H9 (cell line): ENCODE data around the gene RASA2. TPM values are rescaled to one million over a fixed set of nuclear protein-coding genes. Genes with fewer than 3 reads are reported as not detected.

Source experiments
- DNase-seq: peaks from one replicate; pipeline ENCODE4 v3.0.0-alpha.2; 2017
- H2AFZ ChIP-seq: one replicate; pipeline ENCODE4 v1.6.1; 2013; ENCODE audit warnings: mild to moderate bottlenecking, low read length, control low read depth, moderate library complexity
- H2AK5ac ChIP-seq: 2 replicates; pipeline ENCODE4 v1.6.1; 2013; ENCODE audit warnings: low read length, control low read depth, mixed read lengths; ENCODE audit not compliant: insufficient read length
- H2BK120ac ChIP-seq: one replicate; pipeline ENCODE4 v1.6.1; 2013; ENCODE audit warnings: low read depth, mild to moderate bottlenecking, low read length, control low read depth, inconsistent platforms; ENCODE audit not compliant: poor library complexity, severe bottlenecking
- H2BK12ac ChIP-seq: 2 replicates; pipeline ENCODE4 v1.6.1; 2013; ENCODE audit warnings: low read length, control low read depth, mixed read lengths, low read depth; ENCODE audit not compliant: insufficient read length
- H2BK15ac ChIP-seq: 2 replicates; pipeline ENCODE4 v1.6.1; 2013; ENCODE audit warnings: low read depth, low read length, control low read depth
- H2BK20ac ChIP-seq: one replicate; pipeline ENCODE4 v1.6.1; 2013; ENCODE audit warnings: low read depth, mild to moderate bottlenecking, low read length, control low read depth, inconsistent platforms; ENCODE audit not compliant: poor library complexity, severe bottlenecking
- H2BK5ac ChIP-seq: 2 replicates; pipeline ENCODE4 v1.6.1; 2013; ENCODE audit warnings: low read length, control low read depth, mixed read lengths; ENCODE audit not compliant: insufficient read length
- H3K14ac ChIP-seq: 2 replicates; pipeline ENCODE4 v1.6.1; 2013; ENCODE audit warnings: low read length, control low read depth; ENCODE audit not compliant: insufficient read depth
- H3K18ac ChIP-seq: 2 replicates; pipeline ENCODE4 v1.6.1; 2013; ENCODE audit warnings: low read depth, mild to moderate bottlenecking, mixed read lengths, low read length, control low read depth; ENCODE audit not compliant: insufficient read length
- H3K23ac ChIP-seq: 2 replicates; pipeline ENCODE4 v1.6.1; 2013; ENCODE audit warnings: low read length, control low read depth, mixed read lengths, low read depth; ENCODE audit not compliant: insufficient read length
- H3K23me2 ChIP-seq: 2 replicates; pipeline ENCODE4 v1.6.1; 2013; ENCODE audit warnings: low read depth, mild to moderate bottlenecking, mixed read lengths, low read length, control low read depth; ENCODE audit not compliant: insufficient read length, poor library complexity, severe bottlenecking
- H3K27ac ChIP-seq: 2 replicates; pipeline ENCODE4 v1.5.1; 2013; ENCODE audit warnings: low read length, control low read depth, mixed read lengths, low read depth; ENCODE audit not compliant: insufficient read length
- H3K27me3 ChIP-seq: 2 replicates; pipeline ENCODE4 v1.6.1; 2013; ENCODE audit warnings: low read length, control low read depth, inconsistent platforms; ENCODE audit not compliant: insufficient read depth
- H3K4ac ChIP-seq: 2 replicates; pipeline ENCODE4 v1.6.1; 2013; ENCODE audit warnings: low read depth, mild to moderate bottlenecking, control low read depth, inconsistent platforms, low read length, moderate library complexity
- H3K4me1 ChIP-seq: 2 replicates; pipeline ENCODE4 v1.6.1; 2013; ENCODE audit warnings: low read length, control low read depth, inconsistent platforms; ENCODE audit not compliant: insufficient read depth
- H3K4me2 ChIP-seq: 2 replicates; pipeline ENCODE4 v1.6.1; 2013; ENCODE audit warnings: low read length, control low read depth, mixed read lengths; ENCODE audit not compliant: insufficient read length, insufficient read depth
- H3K56ac ChIP-seq: 2 replicates; pipeline ENCODE4 v1.6.1; 2013; ENCODE audit warnings: low read depth, mild to moderate bottlenecking, mixed read lengths, low read length, control low read depth; ENCODE audit not compliant: insufficient read length
- H3K79me1 ChIP-seq: 2 replicates; pipeline ENCODE4 v1.6.1; 2013; ENCODE audit warnings: low read depth, mild to moderate bottlenecking, moderate library complexity, low read length, control low read depth, inconsistent platforms; ENCODE audit not compliant: insufficient read depth, poor library complexity, severe bottlenecking
- H3K79me2 ChIP-seq: 2 replicates; pipeline ENCODE4 v1.6.1; 2013; ENCODE audit warnings: low read length, control low read depth, inconsistent platforms; ENCODE audit not compliant: insufficient read depth
- H3K9ac ChIP-seq: 2 replicates; pipeline ENCODE4 v1.6.1; 2013; ENCODE audit warnings: low read length, control low read depth, mixed read lengths; ENCODE audit not compliant: insufficient read length; ENCODE audit errors: extremely low read depth
- H3K9me3 ChIP-seq: one replicate; pipeline ENCODE4 v1.6.1; 2013; ENCODE audit warnings: low read depth, low read length, inconsistent platforms; ENCODE audit not compliant: control insufficient read depth
- H3T11ph ChIP-seq: one replicate; pipeline ENCODE4 v1.6.1; 2013; ENCODE audit warnings: mild to moderate bottlenecking, low read length, control low read depth, inconsistent platforms
- H4K20me1 ChIP-seq: one replicate; pipeline ENCODE4 v1.6.1; 2013; ENCODE audit not compliant: control insufficient read depth, insufficient read length, insufficient read depth
- H4K5ac ChIP-seq: 2 replicates; pipeline ENCODE4 v1.6.1; 2013; ENCODE audit warnings: low read depth, mild to moderate bottlenecking, mixed read lengths, low read length, control low read depth; ENCODE audit not compliant: insufficient read length
- H4K8ac ChIP-seq: replicated peaks from 2 replicates; pipeline ENCODE4 v1.6.1; 2013; ENCODE audit warnings: low read length, control low read depth, mixed read lengths, low read depth; ENCODE audit not compliant: insufficient read length
- H4K91ac ChIP-seq: 2 replicates; pipeline ENCODE4 v1.6.1; 2013; ENCODE audit warnings: low read depth, mild to moderate bottlenecking, moderate library complexity, mixed read lengths, low read length, control low read depth; ENCODE audit not compliant: insufficient read length
- H3K27ac Mint-ChIP-seq, 3 experiments: 2 replicates in 2 of 3; 3 replicates in 1 of 3; pipeline ENCODE4 v1.8.0; 2020 to 2021; ENCODE audit warnings: mixed read lengths in 3 of 3, mild to moderate bottlenecking in 1 of 3, moderate library complexity in 1 of 3
- H3K27me3 Mint-ChIP-seq: 2 replicates; pipeline ENCODE4 v1.8.0; 2021; ENCODE audit warnings: low read depth, mild to moderate bottlenecking, moderate library complexity, mixed read lengths
- H3K36me3 Mint-ChIP-seq, 3 experiments: 2 replicates in 2 of 3; 3 replicates in 1 of 3; pipeline ENCODE4 v1.8.0; 2020 to 2021; ENCODE audit warnings: low read depth in 3 of 3, mixed read lengths in 3 of 3; ENCODE audit not compliant: insufficient read depth in 1 of 3
- H3K4me1 Mint-ChIP-seq, 2 experiments: 2 replicates each; pipeline ENCODE4 v1.8.0; 2020; ENCODE audit warnings: mixed read lengths in 2 of 2
- H3K4me3 Mint-ChIP-seq, 2 experiments: 2 replicates in 1 of 2; 3 replicates in 1 of 2; pipeline ENCODE4 v1.8.0; 2020 to 2021; ENCODE audit warnings: mild to moderate bottlenecking in 2 of 2, mixed read lengths in 2 of 2, moderate library complexity in 1 of 2
- H3K9me3 Mint-ChIP-seq, 2 experiments: 2 replicates in 1 of 2; 3 replicates in 1 of 2; pipeline ENCODE4 v1.8.0; 2020; ENCODE audit warnings: mild to moderate bottlenecking in 2 of 2, mixed read lengths in 2 of 2, moderate library complexity in 1 of 2
- CTCF ChIP-seq: fragments of 200-600 bp; sonication (generic); conservative IDR thresholded peaks from 3 replicates; pipeline ENCODE4 v1.8.0; 2021; ENCODE audit warnings: antibody characterized with exemption, mild to moderate bottlenecking
- WGBS: extraction: QIAGEN DNeasy Blood & Tissue Kit; methylation state at CpG from one replicate; pipeline ENCODE4 v1.1.7; 2013; ENCODE audit warnings: missing lambda C conversion rate, low lambda C conversion rate, mixed read lengths; ENCODE audit not compliant: insufficient read length; ENCODE audit errors: extremely low coverage; 5-methylcytosine and 5-hydroxymethylcytosine counted together
- total RNA-seq: library from RNA; stranded (reverse); gene quantifications from 2 replicates; pipeline ENCODE4 v1.2.1, GENCODE V29; 2021

RASA2 gene
- total RNA-seq, 1 experiment from 2014 or later = 24.4 TPM

DNA sequence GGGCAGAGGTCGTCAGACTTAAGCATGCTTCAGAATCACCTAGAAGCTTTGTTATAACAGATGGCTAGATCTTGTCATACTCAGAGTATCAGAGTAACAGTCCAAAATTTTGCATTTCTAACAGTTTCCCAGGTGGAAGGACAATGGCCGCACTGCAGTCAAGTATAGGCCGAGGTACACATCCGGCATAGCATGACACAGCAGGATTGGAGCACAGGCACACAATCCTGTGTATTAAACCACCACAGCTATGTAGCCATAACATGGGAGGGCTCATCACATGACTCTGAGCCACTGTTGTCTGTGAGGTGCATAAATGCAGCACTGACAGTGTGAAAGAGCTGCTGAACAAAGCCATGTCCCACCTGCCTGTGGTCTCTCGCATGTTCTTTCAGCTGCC, 165.5 kb downstream of the RASA2 start:
- no peak overlapping the region for H3K9ac ChIP-seq
- no peaks in the 10 kb centered on the region for H3K79me2 ChIP-seq
- no peak overlapping the region for H3K27ac Mint-ChIP-seq
- H3T11ph ChIP-seq = no peak overlapping the region
- no peak overlapping the region for H3K4ac ChIP-seq
- H3K36me3 Mint-ChIP-seq = peaks cover 3 to 17% (median 7%) of the 10 kb centered on the region in 3 experiments; a peak in 4 of 7 replicates
- H3K27ac ChIP-seq = no peak overlapping the region
- no peaks in the 10 kb centered on the region for H3K23me2 ChIP-seq
- H2BK12ac ChIP-seq = no peak overlapping the region
- no peak overlapping the region for H2BK20ac ChIP-seq
- no peak overlapping the region for H4K5ac ChIP-seq
- H3K4me3 Mint-ChIP-seq = no peak overlapping the region
- no peak overlapping the region for H2AFZ ChIP-seq
- no peak overlapping the region for H2BK15ac ChIP-seq
- H2BK120ac ChIP-seq = no peak overlapping the region
- no peaks in the 10 kb centered on the region for H3K79me1 ChIP-seq
- no peak overlapping the region; the same call in 1 of the 2 replicates for H3K14ac ChIP-seq
- H3K4me2 ChIP-seq = no peak overlapping the region
- no peak overlapping the region for H3K18ac ChIP-seq
- H3K23ac ChIP-seq = no peak overlapping the region
- no peak for DNase-seq
- no peak for TF ChIP-seq CTCF
- H3K27me3 ChIP-seq = no peaks in the 10 kb centered on the region
- no peak overlapping the region for H2AK5ac ChIP-seq
- no peak overlapping the region for H4K91ac ChIP-seq
- H4K8ac ChIP-seq = no peak overlapping the region
- H4K20me1 ChIP-seq = no peaks in the 10 kb centered on the region
- no peak overlapping the region for H3K56ac ChIP-seq
- H3K27me3 Mint-ChIP-seq = peaks cover 7% of the 10 kb centered on the region
- peaks cover 7% of the 10 kb centered on the region for H3K9me3 ChIP-seq
- peaks cover 20% of the 10 kb centered on the region in 2 experiments for H3K4me1 Mint-ChIP-seq
- H3K4me1 ChIP-seq = no peaks in the 10 kb centered on the region; the same call in 1 of the 2 replicates
- WGBS = no CpG with 5 or more reads among the region's 5 CpGs
- peaks cover 7 to 10% of the 10 kb centered on the region in 2 experiments for H3K9me3 Mint-ChIP-seq
- no peak overlapping the region for H2BK5ac ChIP-seq
